PC-9 (cell line): ENCODE measurements around the gene MILR1.

Experiments
- CTCF ChIP-seq: fragments of 200-600 bp; sonication (generic); conservative IDR thresholded peaks from 2 replicates; pipeline ENCODE4 v1.6.1; 2017; ENCODE audit warnings: mixed run types, antibody characterized with exemption, mild to moderate bottlenecking, moderate library complexity
- EZH2 ChIP-seq: fragments of 200-600 bp; sonication (generic); IDR thresholded peaks from 2 replicates; pipeline ENCODE4 v1.8.0; 2017; ENCODE audit warnings: antibody characterized with exemption, low read depth

- no peak for TF ChIP-seq CTCF
- TF ChIP-seq EZH2 = no peak
These were observed 23.7 kb upstream of the MILR1 start for GRCh38 chr17:64425191-64425590.
